Stomach smooth muscle (tissue), 2 donors: ENCODE results near the gene SMO.

Experiments used
- H3K27ac ChIP-seq: one replicate; pipeline ENCODE4 v1.7.0; 2013; ENCODE audit warnings: mild to moderate bottlenecking, low read length, inconsistent platforms
- H3K27me3 ChIP-seq, 2 donors: one replicate each; pipeline ENCODE4 v1.7.0; 2013; ENCODE audit warnings: low read length in 2 of 2; ENCODE audit not compliant: insufficient read depth in 2 of 2, control insufficient read depth in 1 of 2
- H3K36me3 ChIP-seq, 2 donors: one replicate each; pipeline ENCODE4 v1.7.0; 2013; ENCODE audit warnings: low read length in 2 of 2; ENCODE audit not compliant: control insufficient read depth in 2 of 2, insufficient read depth in 2 of 2
- H3K4me1 ChIP-seq: one replicate; pipeline ENCODE4 v1.7.0; 2013; ENCODE audit warnings: low read length; ENCODE audit not compliant: control insufficient read depth, insufficient read depth
- H3K4me3 ChIP-seq, 2 donors: one replicate each; pipeline ENCODE4 v1.7.0; 2013; ENCODE audit warnings: low read length in 2 of 2
- H3K9ac ChIP-seq, 2 donors: one replicate each; pipeline ENCODE4 v1.7.0; 2013; ENCODE audit warnings: low read length in 2 of 2, mild to moderate bottlenecking in 1 of 2
- H3K9me3 ChIP-seq, 2 donors: one replicate each; pipeline ENCODE4 v1.7.0; 2013; ENCODE audit warnings: low read length in 2 of 2; ENCODE audit not compliant: control insufficient read depth in 2 of 2
- donor health status: healthy.
- donor health status: Pancreatic carcinoma.

The SMO gene

GRCh38 chr7:129224251-129225205 is 36.1 kb downstream of the SMO start, which contains the start of gene AHCYL2:
AHCYL2 (plus strand) TSS chr7:129225030.
- peak within 1 kb of the TSS; percentile 94 for H3K27ac ChIP-seq
- no peaks in the 10 kb centered on the region for H3K27me3 ChIP-seq
- no peaks in the 10 kb centered on the region for H3K36me3 ChIP-seq
- peak within 1 kb of the TSS; percentile 78 to 96 for H3K9ac ChIP-seq
- H3K4me3 ChIP-seq = peak within 1 kb of the TSS; percentile 78 to 91
- no peaks in the 10 kb centered on the region for H3K9me3 ChIP-seq
- H3K4me1 ChIP-seq = no peaks in the 10 kb centered on the region

GRCh38 chr7:129225206-129225930 is 36.9 kb downstream of the SMO start:
- H3K4me1 ChIP-seq = no peaks in the 10 kb centered on the region
- H3K9ac ChIP-seq = peak overlapping the region; percentile 63 to 74
- H3K27ac ChIP-seq = peak overlapping the region; percentile 24
- no peaks in the 10 kb centered on the region for H3K9me3 ChIP-seq
- no peaks in the 10 kb centered on the region for H3K27me3 ChIP-seq
- H3K4me3 ChIP-seq = peak overlapping the region; percentile 78 to 91
- H3K36me3 ChIP-seq = no peaks in the 10 kb centered on the region

GRCh38 chr7:129225931-129226572 is 37.6 kb downstream of the SMO start:
- H3K9ac ChIP-seq = peak overlapping the region; percentile 63 to 74
- H3K9me3 ChIP-seq = no peaks in the 10 kb centered on the region
- H3K27me3 ChIP-seq = no peaks in the 10 kb centered on the region
- H3K27ac ChIP-seq = peak overlapping the region; percentile 24
- no peaks in the 10 kb centered on the region for H3K36me3 ChIP-seq
- H3K4me3 ChIP-seq = peak overlapping the region; percentile 78 to 91
- no peaks in the 10 kb centered on the region for H3K4me1 ChIP-seq

GRCh38 chr7:129227646-129228578 is 39.5 kb downstream of the SMO start:
- no peaks in the 10 kb centered on the region for H3K4me1 ChIP-seq
- H3K4me3 ChIP-seq = no peak overlapping the region
- no peak overlapping the region for H3K27ac ChIP-seq

GRCh38 chr7:129228633-129229032 is 40.2 kb downstream of the SMO start:
- no peak overlapping the region for H3K4me3 ChIP-seq
- no peak overlapping the region for H3K9ac ChIP-seq
- no peaks in the 10 kb centered on the region for H3K4me1 ChIP-seq
- H3K27ac ChIP-seq = no peak overlapping the region
- no peaks in the 10 kb centered on the region for H3K27me3 ChIP-seq
- H3K36me3 ChIP-seq = no peaks in the 10 kb centered on the region
- H3K9me3 ChIP-seq = no peaks in the 10 kb centered on the region

More at GRCh38 chr7:129227646-129228578, 39.5 kb downstream of the SMO start:
- Histone ChIP-seq H3K9ac (no peak overlapping the region), H3K9me3 (no peaks in the 10 kb centered on the region), H3K27me3 (no peaks in the 10 kb centered on the region), H3K36me3 (no peaks in the 10 kb centered on the region)

- no peaks in the 10 kb centered on the region for H3K36me3 ChIP-seq
- H3K9ac ChIP-seq = no peak overlapping the region
- H3K9me3 ChIP-seq = no peaks in the 10 kb centered on the region
- no peaks in the 10 kb centered on the region for H3K27me3 ChIP-seq
- H3K4me3 ChIP-seq = no peak overlapping the region
- H3K4me1 ChIP-seq = no peaks in the 10 kb centered on the region
- no peak overlapping the region for H3K27ac ChIP-seq
Observed at GRCh38 chr7:129231666-129232065, 43.2 kb downstream of the SMO start.

GRCh38 chr7:129238546-129238945 is 50.1 kb downstream of the SMO start:
- Histone ChIP-seq H3K27me3 (no peaks in the 10 kb centered on the region), H3K4me3 (no peak overlapping the region), H3K9me3 (no peaks in the 10 kb centered on the region), H3K36me3 (no peaks in the 10 kb centered on the region), H3K9ac (no peak overlapping the region), H3K27ac (no peak overlapping the region), H3K4me1 (no peaks in the 10 kb centered on the region)

GRCh38 chr7:129240119-129240820 is 51.8 kb downstream of the SMO start:
- Histone ChIP-seq H3K9ac (no peak overlapping the region), H3K36me3 (no peaks in the 10 kb centered on the region), H3K4me3 (no peak overlapping the region), H3K9me3 (no peaks in the 10 kb centered on the region), H3K27ac (no peak overlapping the region), H3K4me1 (no peaks in the 10 kb centered on the region), H3K27me3 (no peaks in the 10 kb centered on the region)

GRCh38 chr7:129244220-129244619 is 55.8 kb downstream of the SMO start:
- Histone ChIP-seq H3K27me3 (no peaks in the 10 kb centered on the region), H3K4me1 (no peaks in the 10 kb centered on the region), H3K4me3 (no peak overlapping the region), H3K27ac (no peak overlapping the region), H3K9me3 (no peaks in the 10 kb centered on the region), H3K9ac (no peak overlapping the region), H3K36me3 (no peaks in the 10 kb centered on the region)
